CD4-positive, alpha-beta T cell treated with Interleukin-4 for 1 hour (primary cell): ENCODE data around the gene NT5C3A.
"Not testable (repeated sequence)": the region's sequence is repeated elsewhere in the genome, so short reads cannot be mapped to it uniquely, and the experiment has no call there.

Experiments
- DNase-seq, 2 donors: peaks; one replicate each; pipeline ENCODE4 v3.0.0-alpha.2; 2020 to 2022

Gene NT5C3A

DNA sequence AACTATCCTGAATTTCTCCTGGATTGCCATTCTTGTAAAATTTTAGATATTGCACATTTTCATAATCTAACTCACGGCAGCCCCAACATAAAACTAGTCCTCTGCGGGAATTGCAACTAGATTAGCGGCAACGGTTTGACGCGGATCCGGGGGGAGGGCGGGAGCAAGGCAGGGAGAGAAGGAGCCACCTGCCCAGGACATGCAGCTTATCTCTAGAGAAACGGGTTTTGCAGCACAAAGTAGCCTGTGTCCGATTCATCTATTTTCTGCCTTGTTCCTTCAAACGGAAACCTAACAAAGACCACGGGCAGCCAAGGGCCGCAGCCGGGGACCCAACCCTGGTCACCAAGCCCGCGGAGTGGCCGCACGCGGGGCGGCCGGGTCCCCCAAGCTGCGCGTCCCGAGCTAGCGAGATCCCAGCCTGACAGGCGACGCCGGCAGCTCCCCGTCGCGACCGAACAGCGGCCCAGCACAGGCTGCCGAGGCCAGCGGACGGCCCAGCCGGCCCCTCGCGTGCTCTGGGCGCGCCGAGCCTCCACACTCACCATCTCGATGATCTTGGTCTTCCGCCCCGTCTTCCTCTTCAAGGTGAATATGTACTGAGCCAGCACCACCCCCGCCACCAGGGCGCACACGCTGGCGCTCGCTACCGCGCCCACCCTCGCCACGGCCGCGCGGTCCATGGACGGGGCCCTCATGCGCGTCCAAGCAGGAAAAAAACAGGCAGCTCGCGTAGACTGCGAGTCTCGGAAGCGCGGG, at the start of gene NT5C3A:
TSS of gene NT5C3A (minus strand) at position 754 of the 759 bp plus-strand sequence. CDS start at position 683, 71 bp downstream.
- no peak for DNase-seq

DNA sequence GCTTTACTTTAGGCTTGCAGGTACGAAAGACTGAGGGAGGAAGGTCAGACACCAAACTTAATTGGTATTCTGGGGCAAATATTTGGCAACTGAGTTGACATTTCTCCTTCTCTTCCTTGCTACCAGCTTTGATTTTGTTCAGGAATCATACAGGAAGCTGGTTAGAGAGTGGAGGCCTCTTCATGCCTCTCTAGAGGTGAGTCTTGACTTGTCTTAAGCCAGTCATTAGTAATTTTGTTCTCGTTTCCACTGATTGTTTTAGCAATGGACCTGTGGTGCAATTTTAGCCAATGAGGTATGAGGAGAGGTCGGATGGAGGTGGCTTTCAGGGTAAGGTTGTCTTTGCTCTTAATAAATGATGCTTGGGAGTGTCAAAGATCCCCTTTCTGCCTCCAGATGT, 49.0 kb upstream of the NT5C3A start:
- no peak for DNase-seq

DNA sequence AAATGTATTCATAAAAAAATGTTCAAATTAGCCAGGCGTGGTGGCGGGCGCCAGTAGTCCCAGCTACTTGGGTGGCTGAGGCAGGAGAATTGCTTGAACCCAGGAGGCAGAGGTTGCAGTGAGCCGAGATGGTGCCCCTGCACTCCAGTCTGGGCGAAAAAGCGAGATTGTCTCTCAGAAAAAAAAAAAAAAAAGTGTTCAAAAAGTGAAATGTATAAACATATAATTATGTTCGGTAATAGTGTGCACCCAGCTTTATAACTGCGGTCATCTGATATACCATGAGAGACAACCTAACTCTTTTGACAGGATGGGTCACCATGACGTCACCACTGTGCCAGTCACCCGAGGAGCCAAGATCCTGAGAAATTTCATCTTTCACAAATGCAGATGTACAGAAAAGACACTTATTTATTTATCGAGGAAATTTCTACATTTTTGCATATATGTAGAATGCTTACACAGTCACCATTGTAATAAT, 47.2 kb upstream of the NT5C3A start:
- DNase-seq = no peak

DNA sequence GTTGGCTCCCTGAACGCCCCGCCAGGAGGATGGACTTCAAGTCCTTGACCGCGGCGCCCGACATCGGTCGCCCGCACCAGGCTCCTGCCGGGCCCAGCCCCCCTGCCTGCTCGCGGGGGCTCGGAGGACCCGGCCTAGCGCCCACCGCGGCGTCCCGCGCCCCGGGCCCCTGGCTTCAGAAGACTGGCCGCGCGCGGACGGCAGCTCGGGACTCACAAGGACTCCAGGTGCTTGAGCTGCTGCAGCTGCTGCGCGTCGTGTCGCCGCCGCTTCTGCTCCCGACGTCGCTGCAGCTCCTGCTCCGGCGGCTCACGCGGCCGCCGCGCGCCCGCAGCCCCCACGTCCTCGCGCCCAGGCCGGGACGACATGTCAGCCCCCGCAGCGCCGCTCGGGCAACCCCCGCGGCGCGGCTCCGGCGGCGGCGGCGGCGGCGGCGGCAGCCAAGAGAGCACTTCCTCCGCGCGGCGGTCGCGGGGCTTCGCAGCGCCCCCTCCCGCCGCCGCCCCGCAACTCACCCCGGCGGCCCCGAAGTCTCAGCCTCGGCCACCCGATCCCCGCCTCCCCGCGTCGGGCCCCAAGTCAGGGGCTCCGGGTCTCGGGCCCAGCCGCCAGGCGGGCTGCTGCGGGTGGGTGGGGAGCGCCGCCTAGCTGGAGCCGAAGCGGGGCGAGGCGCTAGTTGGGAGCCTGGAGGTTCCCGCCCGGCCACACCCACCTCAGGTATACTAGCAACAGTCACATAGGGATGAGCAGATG, 46.6 kb upstream of the NT5C3A start, which contains the start of gene RP9:
TSS of gene RP9 (minus strand) at position 400 of the 753 bp plus-strand sequence. CDS start at position 368, 32 bp downstream.
- peak; percentile 79 to 82 for DNase-seq

DNA sequence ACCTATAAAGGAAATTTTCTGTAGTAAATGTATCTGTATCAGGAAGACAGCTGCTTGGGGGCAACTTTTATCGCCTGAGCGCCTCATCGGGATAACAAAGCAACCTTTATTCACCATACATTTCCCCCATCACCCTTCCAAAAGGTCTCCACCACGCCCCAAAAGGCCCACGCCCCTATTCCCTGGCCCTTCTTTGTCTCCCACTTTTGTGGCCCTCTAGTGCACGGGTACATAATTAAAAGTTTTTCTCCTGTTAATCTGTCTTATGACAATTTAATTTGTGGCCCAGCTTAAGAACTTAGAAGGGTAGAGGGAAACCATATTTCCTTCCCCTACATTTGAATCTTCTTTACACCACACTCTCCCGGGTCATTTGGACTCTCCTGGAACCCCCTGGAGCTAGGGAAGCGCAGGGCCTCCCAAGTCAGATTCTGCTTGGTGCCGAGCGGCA, 46.0 kb upstream of the NT5C3A start:
- peak in 1 of 2 donors; percentile 29 for DNase-seq

DNA sequence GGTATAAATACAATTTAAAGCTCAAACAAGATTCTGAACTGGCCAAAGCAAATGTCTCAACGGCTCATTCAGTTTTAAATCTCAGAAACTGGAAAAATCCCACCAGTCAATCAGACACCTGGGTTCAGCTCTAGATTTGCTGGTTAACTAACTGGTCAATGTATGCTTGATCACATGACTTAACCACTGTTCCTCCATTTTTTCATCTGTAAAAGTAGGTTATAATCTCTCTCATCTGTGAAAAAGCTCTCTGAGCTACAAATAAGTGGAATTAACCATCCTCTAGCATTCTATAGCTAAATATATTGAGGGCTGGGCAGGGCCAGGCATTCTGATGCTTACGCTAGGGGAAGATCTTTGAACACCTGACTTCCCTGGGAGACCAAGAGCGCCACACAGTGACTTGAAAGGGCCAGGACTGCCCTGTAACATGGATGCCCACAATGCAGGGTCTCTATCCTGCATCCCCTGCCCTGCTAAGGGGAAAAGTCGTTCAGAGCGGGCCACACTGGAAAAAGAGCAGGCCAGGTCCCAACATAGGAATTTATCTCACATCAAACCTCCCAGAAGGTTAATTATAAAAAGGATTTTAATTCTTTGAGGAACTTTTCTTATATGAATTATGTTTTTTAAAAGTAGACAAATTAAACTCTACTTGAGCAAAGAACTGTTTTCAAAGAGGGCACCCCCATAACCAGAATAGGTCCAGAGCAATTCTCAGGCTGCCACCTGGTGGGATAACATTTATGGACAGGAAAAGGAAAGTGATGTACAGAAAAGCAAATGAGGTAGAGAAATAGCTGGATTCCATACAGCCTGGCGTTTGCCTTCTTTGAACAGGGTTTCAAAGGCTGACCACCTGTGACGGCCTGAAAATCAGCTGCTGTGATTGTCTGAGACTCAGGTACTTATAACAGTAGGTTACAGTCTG, 44.8 kb upstream of the NT5C3A start:
- peak; percentile 63 to 72 for DNase-seq

DNA sequence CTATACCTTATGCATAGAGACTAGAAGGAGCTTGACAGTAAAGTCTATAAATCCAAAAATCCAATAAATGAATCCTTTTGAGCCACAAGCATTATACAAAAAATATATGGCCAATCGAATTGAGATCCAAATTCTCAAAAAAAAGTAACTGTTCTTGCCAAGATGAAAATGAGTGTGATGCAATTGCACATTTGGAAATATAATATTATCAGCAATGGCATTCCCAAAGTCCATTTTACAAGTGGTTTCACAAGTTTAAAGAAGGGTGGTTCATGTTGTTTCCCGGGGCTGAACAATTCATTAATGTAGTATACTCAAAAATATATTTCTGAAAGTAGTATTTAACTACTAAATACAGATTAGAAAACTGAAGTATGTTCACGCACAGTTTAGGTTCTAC, 39.3 kb upstream of the NT5C3A start:
- no peak for DNase-seq

DNA sequence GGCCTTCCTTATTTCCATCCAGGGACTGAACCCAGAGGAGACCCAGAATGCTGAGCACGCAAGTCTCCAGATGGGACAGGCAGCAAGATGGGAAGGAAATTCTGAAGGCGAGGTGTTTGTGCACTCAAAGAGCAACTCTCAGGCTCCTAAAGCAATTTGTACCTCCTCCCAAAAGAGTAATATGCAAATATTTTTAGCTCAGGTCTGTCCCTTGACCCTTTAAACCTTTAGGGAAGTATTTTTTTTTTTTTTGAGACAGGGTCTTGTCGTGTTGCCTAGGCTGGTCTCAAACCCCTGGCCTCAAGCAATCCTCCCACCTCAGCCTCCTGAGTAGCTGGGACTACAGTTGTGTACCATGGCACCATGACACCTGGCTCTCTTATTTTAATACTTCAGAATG, 38.2 kb upstream of the NT5C3A start:
- no peak for DNase-seq

DNA sequence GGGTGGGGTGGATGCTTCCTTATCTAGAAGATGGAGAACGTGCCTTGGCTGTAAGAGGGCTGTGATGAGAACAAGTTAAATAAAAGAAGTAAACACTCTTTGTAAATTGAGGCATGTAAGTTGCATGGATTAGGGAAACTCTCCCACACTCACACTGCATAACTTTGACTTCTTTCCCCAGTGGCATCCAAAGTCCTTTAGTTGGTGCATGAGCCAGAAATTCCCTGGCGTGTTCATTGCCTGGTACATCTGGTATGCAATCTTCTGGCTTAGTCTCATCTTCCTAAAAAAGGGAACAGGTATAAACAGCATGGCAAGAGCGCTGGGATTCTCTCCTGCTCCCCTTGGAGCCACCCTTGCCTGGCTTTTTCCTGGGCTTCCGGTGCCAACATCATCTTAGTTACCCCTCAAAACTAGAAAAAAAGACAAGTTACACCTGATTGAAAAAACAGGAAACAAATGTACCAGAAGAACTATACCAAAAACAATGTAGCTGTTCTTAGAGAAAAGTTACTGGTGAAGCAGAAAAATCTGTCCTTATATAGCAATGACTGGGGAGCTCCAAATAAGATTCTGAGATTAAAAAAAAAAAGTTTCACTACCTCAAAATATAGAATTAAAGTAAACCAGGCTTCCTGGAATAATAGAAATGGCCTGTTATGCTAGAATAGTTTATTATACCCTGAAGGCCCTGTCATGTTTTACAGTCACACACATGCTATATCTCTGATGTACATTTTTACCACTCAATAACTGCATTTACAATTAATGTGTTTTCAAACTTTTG, 36.8 kb upstream of the NT5C3A start:
- no peak for DNase-seq

DNA sequence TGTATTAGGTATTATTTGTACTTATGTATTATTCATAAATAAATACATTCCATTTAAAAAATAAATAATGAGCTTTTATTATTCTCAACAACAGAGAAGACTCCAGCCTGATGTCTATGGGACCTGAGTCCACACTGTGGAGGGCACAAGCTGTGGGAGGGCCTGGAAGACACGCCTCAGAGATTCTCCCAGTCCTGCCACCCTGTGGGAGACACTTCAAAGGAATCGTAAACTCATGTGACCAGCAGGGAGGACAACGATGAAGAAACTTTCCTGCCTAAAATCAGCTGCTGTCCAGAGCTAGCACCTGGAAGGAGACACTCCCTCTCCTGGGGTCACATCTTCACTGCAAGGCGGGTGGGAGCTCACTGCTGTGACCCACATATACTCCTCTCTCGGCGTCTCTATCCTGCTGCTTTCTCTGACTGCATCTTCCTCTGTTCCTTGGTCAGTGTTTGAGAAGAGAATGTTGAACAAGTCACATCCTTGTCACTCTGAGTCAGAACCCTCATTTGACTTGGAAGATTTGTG, 32.2 kb upstream of the NT5C3A start:
- not testable (repeated sequence) for DNase-seq

DNA sequence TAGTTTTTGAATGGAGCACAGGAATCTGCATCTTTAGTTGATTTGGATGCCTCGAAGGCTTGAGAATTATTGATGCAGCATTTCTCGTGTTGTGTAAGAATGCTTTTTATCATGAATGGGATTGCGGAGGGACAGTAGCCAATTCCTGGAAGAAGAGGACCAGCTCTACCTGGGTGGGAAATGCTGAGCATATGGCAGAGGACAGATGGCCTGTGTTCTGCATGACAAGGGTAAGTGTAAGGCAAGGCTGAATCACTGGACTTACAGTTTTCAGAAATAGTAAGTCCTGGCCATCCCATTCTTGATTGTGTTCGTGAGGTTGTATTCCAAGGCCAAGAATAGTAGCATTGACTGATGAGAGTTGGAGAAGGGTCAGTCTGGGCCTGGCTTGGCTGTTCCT, 30.7 kb upstream of the NT5C3A start:
- DNase-seq = no peak

DNA sequence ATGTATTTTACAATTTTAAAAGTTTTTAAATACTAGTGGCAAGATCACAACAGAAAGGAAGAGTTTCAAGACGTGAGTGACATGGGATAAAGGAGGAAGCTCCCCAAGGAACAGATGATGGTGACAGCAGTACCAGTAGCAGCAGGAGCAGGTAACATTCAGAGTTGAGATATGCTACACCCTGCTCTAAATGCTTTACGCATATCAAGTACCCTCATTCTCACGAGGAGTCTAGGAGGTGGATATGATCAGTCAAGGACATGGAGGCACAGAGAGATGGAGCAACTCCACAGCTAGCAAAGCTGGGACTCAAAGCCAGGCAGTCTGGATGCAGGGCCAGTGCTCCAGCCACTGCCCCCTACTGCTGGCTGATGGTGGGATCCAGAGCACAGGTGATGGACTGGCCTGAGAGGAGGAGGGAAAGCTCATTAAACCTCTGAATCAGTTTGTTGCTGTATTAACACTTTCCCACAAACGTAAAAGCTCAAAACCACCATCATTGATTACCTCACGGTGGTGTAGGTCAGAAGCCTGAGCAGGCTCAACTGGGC, 29.1 kb upstream of the NT5C3A start:
- no peak for DNase-seq

DNA sequence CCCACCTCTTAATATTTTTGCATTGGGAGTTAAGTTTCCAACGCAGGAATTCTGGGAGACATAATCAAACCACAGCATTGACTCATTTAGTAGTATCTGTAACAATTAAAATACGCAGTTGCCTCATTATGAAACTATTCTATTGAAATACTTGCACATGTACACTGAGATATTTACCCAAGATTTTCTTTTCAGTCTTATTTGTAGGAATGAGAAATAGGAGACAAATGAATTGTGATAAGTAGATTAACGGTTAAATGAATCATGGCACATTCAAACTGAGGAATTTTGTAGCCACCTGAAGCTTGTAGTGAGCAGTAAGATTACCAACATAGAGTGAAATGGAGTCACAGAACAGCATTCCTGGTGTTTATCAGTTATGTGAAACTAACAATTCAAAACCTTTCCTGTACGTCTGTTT, 28.5 kb upstream of the NT5C3A start:
- DNase-seq = no peak

DNA sequence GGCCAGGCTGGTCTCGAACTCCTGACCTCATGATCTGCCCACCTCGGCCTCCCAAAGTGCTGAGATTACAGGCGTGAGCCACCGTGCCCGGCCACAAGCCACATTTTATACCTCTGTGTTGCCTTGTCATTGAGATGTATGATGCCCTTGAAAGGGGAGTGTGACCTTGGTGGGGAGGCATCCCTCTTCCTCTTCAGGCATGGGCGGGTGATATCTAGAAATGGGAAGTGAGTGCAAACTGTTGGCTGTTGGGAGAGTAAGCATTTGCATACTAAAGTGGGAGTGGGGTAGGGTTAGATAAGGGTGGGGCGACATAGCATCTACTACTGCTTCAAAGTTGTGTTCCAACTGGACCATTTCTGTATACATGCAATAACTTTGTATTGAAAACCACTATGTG, 26.6 kb upstream of the NT5C3A start:
- DNase-seq = no peak

DNA sequence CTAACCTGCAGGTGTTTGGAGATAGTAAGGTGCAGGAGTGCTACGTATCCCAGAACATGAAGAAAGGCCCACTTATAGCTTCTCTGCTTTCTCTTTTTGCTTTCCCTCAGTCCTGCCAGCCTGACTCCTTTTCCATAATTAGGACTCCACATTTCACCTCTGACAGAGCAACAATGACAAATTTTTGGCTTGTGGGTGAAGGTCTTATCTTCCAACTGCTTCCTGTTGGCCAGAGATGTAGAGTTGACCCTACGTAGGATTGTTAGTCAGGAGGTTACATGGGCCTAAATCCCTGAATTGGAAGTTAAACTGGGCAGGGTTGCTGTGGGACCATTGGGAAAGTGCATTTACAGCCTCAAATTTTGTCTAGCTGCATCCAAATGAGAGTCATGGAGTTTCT, 25.3 kb upstream of the NT5C3A start:
- no peak for DNase-seq

DNA sequence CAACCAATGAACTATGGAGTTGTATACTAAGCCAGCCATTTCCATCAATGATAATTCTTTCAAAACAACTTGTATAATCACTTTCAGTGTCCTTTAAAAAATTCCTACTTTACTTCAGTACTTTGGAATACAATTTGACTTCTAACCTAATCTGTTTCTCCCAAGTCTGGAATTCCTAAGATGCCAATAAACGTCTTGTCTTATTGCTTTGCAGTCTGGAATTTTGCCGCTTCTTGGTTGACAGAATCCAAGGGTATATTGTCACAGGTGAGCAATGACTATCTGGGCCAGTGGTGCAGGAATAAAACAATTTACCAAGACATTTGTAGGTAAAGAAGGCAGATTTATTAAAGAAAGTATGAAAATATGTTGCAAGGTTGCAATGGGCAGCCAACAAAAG, 24.8 kb upstream of the NT5C3A start:
- no peak for DNase-seq

DNA sequence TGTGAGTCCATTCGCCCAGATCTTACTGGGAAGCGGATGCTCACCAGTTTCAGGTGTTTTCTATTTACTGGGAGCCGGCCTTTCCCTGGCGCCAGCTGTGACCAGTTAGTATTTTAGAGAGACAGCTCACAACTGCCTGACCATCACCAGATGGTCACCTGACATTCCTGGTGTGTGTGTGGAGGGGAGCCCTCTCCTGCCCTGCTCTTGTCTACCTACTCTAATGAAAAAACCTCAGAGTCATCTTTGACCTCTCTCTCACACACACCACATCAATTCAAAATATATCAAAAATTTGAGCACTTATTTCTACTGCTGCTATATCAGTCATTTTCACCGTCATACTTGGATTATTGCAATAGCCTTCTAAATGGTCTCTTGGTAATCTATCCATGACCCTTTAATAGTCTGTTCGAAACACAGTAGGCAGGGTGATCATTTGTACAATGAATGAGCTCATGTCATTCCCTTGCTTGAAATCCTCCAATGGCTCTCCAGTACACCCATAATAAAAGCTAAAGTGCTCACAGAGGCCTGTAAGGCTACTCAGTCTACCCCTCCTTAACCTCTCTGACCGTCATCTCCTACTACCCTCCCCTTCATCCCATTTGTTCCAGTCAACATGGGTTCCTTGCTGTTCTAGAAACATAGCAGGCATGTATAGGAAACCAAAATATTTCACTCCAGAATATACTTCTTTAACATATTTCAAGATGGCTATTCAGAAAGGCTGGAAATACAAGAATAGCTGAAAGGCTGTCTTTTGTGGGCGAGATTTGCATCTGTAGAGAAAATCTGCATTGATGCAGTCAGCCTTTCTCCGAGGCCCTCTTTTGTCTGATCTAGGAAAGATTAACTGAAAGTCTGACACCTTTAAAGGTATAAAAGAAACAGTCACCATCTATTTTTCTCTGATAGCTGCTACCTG, 17.5 kb upstream of the NT5C3A start:
- DNase-seq = no peak

DNA sequence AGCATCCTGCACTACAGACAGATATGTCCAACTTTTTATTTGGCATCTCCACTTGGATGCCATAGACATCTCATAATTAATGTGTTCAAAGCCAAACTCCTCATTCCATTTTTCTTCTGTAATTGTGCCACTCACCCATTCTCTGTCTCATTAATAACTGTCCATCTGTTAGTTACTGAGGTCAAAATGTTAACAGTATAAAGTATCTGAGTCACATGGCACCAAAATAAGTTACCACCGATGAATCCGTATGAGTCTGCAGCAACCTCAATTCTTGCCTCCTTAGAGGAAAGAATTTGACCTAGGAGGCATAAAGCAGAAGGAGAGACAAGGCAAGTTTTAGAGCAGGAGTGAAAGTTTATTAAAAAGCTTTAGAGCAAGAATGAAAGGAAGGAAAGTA, 16.5 kb upstream of the NT5C3A start:
- DNase-seq = no peak

DNA sequence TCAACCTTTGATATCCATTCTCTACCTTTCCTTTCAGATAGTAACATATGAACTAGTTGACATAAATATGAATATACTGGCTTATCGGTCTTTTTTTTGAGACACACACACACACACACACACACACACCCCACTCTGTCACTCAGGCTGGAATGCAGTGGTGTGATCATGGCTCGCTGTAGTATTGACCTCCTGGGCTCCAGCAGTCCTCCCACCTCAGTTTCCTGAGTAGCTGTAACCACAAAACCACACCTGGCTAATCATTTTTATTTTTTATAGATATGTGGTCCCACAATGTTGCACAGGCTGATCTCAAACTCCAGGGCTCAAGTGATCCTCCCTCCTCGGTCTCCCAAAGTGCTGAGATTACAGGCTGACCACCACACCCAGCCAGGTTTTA, 14.2 kb upstream of the NT5C3A start:
- no peak for DNase-seq

DNA sequence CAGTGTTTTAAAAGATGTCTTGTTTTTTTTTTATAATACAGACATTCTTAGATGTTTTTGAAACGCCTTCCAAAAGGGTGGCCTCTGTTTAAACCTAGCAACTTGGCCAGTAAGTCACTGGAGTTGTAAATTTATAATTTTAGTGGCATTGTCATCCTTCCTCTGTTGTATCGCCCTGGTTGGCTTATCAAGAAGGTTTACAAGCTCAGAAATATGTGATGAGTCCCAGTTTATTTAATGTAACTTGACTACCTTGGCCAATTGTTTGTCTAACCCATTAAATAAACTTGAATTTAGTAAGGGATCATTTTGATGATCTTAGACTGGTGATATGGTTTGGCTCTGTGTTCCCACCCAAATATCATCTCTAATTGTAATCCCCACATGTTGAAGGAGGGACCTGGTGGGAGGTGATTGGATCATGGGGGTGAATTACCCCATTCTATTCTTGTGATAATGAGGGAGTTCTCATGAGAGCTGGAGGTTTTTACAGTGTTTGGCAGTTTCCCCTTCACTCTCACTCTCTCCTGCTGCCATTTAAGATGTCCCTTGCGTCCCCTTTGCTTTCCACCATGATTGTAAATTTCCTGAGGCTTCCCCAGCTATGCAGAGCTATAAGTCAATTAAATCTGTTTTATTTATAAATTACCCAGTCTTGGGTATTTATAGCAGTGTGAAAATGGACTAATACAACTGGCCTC, 13.4 kb upstream of the NT5C3A start:
- DNase-seq = no peak
